Ishikawa (cell line): ENCODE results near the gene APC.

Experiments used
- EP300 ChIP-seq: IDR thresholded peaks from 2 replicates; pipeline ENCODE4 v1.6.1; 2012; ENCODE audit warnings: borderline replicate concordance
- RAD21 ChIP-seq: IDR thresholded peaks from 2 replicates; pipeline ENCODE4 v1.6.1; 2012; ENCODE audit warnings: low read depth
- YY1 ChIP-seq: IDR thresholded peaks from 2 replicates; pipeline ENCODE4 v1.6.1; 2012; ENCODE audit warnings: low read depth

DNA sequence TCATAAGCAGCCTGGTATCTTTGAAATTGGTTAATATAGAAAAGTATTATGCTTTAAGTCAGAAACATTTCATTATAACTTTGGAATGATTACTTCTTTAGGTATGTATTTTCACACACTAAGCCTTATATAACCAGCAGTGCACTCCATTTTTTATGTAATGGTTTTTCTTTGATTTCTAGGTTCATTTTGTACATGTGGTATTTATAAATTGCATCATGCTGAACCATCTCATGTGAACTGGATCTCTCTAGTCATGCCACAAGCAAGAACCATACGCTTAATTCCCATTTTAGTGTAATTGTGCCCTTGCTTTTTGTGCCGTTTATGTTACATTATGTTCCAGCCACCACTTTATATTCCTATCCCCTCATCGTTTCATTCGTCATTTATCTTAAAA, 84.8 kb downstream of the APC start:
- TF ChIP-seq YY1 = no peak
- no peak for TF ChIP-seq RAD21
- TF ChIP-seq EP300 = no peak
